Measurements from ENCODE around the gene MERTK.

- TF ChIP-seq POLR2AphosphoS5 (IDR thresholded peaks at IDR 0.05; ENCODE audit: low read depth, low read length) (no peak), SIN3A (IDR thresholded peaks at IDR 0.05; ENCODE audit: borderline replicate concordance, insufficient read depth, low read length) (no peak), TAF1 (IDR thresholded peaks at IDR 0.05; ENCODE audit: borderline replicate concordance, insufficient read depth, low read length) (no peak)
- TF ChIP-seq, protein P1, sequence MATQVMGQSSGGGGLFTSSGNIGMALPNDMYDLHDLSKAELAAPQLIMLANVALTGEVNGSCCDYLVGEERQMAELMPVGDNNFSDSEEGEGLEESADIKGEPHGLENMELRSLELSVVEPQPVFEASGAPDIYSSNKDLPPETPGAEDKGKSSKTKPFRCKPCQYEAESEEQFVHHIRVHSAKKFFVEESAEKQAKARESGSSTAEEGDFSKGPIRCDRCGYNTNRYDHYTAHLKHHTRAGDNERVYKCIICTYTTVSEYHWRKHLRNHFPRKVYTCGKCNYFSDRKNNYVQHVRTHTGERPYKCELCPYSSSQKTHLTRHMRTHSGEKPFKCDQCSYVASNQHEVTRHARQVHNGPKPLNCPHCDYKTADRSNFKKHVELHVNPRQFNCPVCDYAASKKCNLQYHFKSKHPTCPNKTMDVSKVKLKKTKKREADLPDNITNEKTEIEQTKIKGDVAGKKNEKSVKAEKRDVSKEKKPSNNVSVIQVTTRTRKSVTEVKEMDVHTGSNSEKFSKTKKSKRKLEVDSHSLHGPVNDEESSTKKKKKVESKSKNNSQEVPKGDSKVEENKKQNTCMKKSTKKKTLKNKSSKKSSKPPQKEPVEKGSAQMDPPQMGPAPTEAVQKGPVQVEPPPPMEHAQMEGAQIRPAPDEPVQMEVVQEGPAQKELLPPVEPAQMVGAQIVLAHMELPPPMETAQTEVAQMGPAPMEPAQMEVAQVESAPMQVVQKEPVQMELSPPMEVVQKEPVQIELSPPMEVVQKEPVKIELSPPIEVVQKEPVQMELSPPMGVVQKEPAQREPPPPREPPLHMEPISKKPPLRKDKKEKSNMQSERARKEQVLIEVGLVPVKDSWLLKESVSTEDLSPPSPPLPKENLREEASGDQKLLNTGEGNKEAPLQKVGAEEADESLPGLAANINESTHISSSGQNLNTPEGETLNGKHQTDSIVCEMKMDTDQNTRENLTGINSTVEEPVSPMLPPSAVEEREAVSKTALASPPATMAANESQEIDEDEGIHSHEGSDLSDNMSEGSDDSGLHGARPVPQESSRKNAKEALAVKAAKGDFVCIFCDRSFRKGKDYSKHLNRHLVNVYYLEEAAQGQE (IDR thresholded peaks at IDR 0.05; ENCODE audit: insufficient read depth in 1 of 2, low read depth in 2 of 2, low read length in 2 of 2): no peak
These were observed 163.4 kb downstream of the MERTK start for GRCh38 chr2:112061840-112062239.

Measured in PFSK-1 (cell line).